Stomach (tissue), 9 donors: ENCODE data around the gene ARRB1. TPM values are rescaled to one million over a fixed set of nuclear protein-coding genes. Genes with fewer than 3 reads are reported as not detected.

ENCODE experiments used
- DNase-seq, 2 donors: peaks; one replicate each; pipeline versions ENCODE4 v3.0.0 to v3.0.0-alpha.2; 2013 to 2019
- H3K27ac ChIP-seq, 5 donors: fragments of 200-600 bp in 4 of 5; sonication (generic) in 4 of 5; one replicate each; pipeline ENCODE4 v1.5.1; 2013 to 2019; ENCODE audit warnings: mild to moderate bottlenecking in 1 of 5, moderate library complexity in 1 of 5
- H3K27me3 ChIP-seq, 3 donors: fragments of 200-600 bp; sonication (generic); one replicate each; pipeline ENCODE4 v1.5.1; 2017 to 2019; ENCODE audit warnings: mixed run types in 1 of 3
- H3K36me3 ChIP-seq, 4 donors: fragments of 200-600 bp; sonication (generic); 1 replicate in 3 of 4; 2 replicates in 1 of 4; pipeline ENCODE4 v1.5.1; 2016 to 2019
- H3K4me1 ChIP-seq, 4 donors: fragments of 200-600 bp; sonication (generic); one replicate each; pipeline ENCODE4 v1.5.1; 2016 to 2019
- H3K4me3 ChIP-seq, 4 donors: fragments of 200-600 bp; sonication (generic) in 3 of 4; one replicate each; pipeline ENCODE4 v1.5.1; 2016 to 2019; ENCODE audit warnings: mild to moderate bottlenecking in 1 of 4
- H3K9me3 ChIP-seq, 4 donors: fragments of 200-600 bp; sonication (generic); one replicate each; pipeline ENCODE4 v1.5.1; 2016 to 2019
- EP300 ChIP-seq: sonication (generic); formaldehyde crosslinking; IDR thresholded peaks from one replicate; pipeline ENCODE4 v1.6.1; 2017; ENCODE audit warnings: antibody characterized with exemption
- POLR2A ChIP-seq, 4 donors: fragments of 450-650 bp; IDR thresholded peaks; one replicate each; pipeline ENCODE4 v1.6.1; 2016; ENCODE audit warnings: antibody characterized with exemption in 4 of 4, control low read depth in 2 of 4, mild to moderate bottlenecking in 1 of 4, moderate library complexity in 1 of 4
- POLR2AphosphoS5 ChIP-seq, 3 donors: sonication (generic); formaldehyde crosslinking; IDR thresholded peaks; one replicate each; pipeline ENCODE4 v1.6.1; 2016; ENCODE audit warnings: antibody characterized with exemption in 3 of 3
- WGBS, 5 donors: extraction: QIAGEN DNeasy Blood & Tissue Kit in 3 of 5; methylation state at CpG; one replicate each; pipeline versions ENCODE4 v1.1.5 to v1.1.7; 2013 to 2018; 5-methylcytosine and 5-hydroxymethylcytosine counted together
- intact Hi-C: fragments of 100-400 bp; cut with DNase I; formaldehyde crosslinking; loops from one replicate; pipeline ENCODE4 v1.15.1; 2023; ENCODE audit warnings: low total_unique reads
- polyA plus RNA-seq, 3 donors: library from polyadenylated mRNA; stranded (reverse); fragments of 200-250 nt; gene quantifications; one replicate each; pipeline ENCODE4 v1.2.3, GENCODE V29; 2013
- total RNA-seq, 5 donors: library from RNA; depleted of rRNA; stranded (reverse); fragments of >200 nt; gene quantifications; one replicate each; pipeline versions ENCODE4 v1.1.0 to v1.2.3, GENCODE V29; 2014 to 2016
- TF ChIP-seq, protein P1 (sequence below), 7 experiments: fragments of 450-650 bp in 4 of 7; fragments of 200-600 bp in 3 of 7; sonication (generic) in 3 of 7; IDR thresholded peaks; one replicate each; pipeline ENCODE4 v1.5.1; 2016 to 2019; ENCODE audit warnings: antibody characterized with exemption in 7 of 7, control low read depth in 2 of 7, mild to moderate bottlenecking in 1 of 7
- donor health status: healthy with polysubstance abuse.
- donor health status: Bipolar disorder and iron deficiency.
- donor health status: healthy.

Gene ARRB1
- total and polyA plus RNA-seq, 8 donors: 18.0 to 151 (median 48.4) TPM

GRCh38 chr11:75352588-75353206 is 1.2 kb upstream of the ARRB1 start:
- H3K27me3 ChIP-seq: no peaks in the 10 kb centered on the region
- 18 to 28% (median 25%) methylated on average over 5 of the region's 5 CpGs for WGBS, 5 donors
- H3K4me1 ChIP-seq: peaks cover 40 to 54% (median 50%) of the 10 kb centered on the region in 4 donors
- TF ChIP-seq POLR2AphosphoS5 (IDR thresholded peaks at IDR 0.05) (no peak), EP300 (no peak)
- TF ChIP-seq, protein P1, sequence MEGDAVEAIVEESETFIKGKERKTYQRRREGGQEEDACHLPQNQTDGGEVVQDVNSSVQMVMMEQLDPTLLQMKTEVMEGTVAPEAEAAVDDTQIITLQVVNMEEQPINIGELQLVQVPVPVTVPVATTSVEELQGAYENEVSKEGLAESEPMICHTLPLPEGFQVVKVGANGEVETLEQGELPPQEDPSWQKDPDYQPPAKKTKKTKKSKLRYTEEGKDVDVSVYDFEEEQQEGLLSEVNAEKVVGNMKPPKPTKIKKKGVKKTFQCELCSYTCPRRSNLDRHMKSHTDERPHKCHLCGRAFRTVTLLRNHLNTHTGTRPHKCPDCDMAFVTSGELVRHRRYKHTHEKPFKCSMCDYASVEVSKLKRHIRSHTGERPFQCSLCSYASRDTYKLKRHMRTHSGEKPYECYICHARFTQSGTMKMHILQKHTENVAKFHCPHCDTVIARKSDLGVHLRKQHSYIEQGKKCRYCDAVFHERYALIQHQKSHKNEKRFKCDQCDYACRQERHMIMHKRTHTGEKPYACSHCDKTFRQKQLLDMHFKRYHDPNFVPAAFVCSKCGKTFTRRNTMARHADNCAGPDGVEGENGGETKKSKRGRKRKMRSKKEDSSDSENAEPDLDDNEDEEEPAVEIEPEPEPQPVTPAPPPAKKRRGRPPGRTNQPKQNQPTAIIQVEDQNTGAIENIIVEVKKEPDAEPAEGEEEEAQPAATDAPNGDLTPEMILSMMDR (IDR thresholded peaks at IDR 0.05): peak in 1 of 7 experiments; percentile 3
- H3K27ac ChIP-seq: peak overlapping the region; percentile 95 to 98 (median 97)
- no peaks in the 10 kb centered on the region for H3K36me3 ChIP-seq
- no peaks in the 10 kb centered on the region for H3K9me3 ChIP-seq
- DNase-seq: no peak
- intact Hi-C loops: no loop called here
- peak overlapping the region; percentile 66 to 92 (median 76) for H3K4me3 ChIP-seq

GRCh38 chr11:75351791-75352587 is 528 bp upstream of the ARRB1 start:
- 0 to 2% (median 1%) methylated on average over 36 to 64 of the region's 64 CpGs for WGBS, 5 donors
- peak overlapping the region; percentile 95 to 98 (median 97) for H3K27ac ChIP-seq
- no peaks in the 10 kb centered on the region for H3K9me3 ChIP-seq
- H3K4me3 ChIP-seq: peak overlapping the region; percentile 66 to 92 (median 76)
- DNase-seq: peak; percentile 67 to 92
- H3K4me1 ChIP-seq: peaks cover 47 to 61% (median 57%) of the 10 kb centered on the region in 4 donors
- no peaks in the 10 kb centered on the region for H3K36me3 ChIP-seq
- TF ChIP-seq EP300 (no peak), POLR2AphosphoS5 (IDR thresholded peaks at IDR 0.05) (peak; percentile 20 to 76 (median 66)), POLR2A (IDR thresholded peaks at IDR 0.05) (no peak)
- TF ChIP-seq, protein P1 (IDR thresholded peaks at IDR 0.05): peak in 1 of 7 experiments; percentile 12
- H3K27me3 ChIP-seq: no peaks in the 10 kb centered on the region
- intact Hi-C loops: no loop called here

GRCh38 chr11:75350743-75351540 is 519 bp downstream of the ARRB1 start:
- H3K36me3 ChIP-seq: no peaks in the 10 kb centered on the region
- no peaks in the 10 kb centered on the region for H3K9me3 ChIP-seq
- TF ChIP-seq POLR2AphosphoS5 (IDR thresholded peaks at IDR 0.05) (peak in 2 of 3 donors; percentile 15 to 38), EP300 (no peak), POLR2A (IDR thresholded peaks at IDR 0.05) (no peak)
- TF ChIP-seq, protein P1 (IDR thresholded peaks at IDR 0.05): peak in 1 of 7 experiments; percentile 46
- intact Hi-C loops: no loop called here
- WGBS, 5 donors: 2 to 8% (median 3%) methylated on average over 19 to 47 of the region's 47 CpGs
- H3K27me3 ChIP-seq: no peaks in the 10 kb centered on the region
- H3K4me3 ChIP-seq: peak overlapping the region; percentile 66 to 92 (median 76)
- H3K4me1 ChIP-seq: peaks cover 58 to 72% (median 67%) of the 10 kb centered on the region in 4 donors
- DNase-seq: peak; percentile 65 to 83
- peak overlapping the region; percentile 95 to 98 (median 97) for H3K27ac ChIP-seq
